ENCODE measurements around the gene DNAAF5. TPM values are rescaled to one million over a fixed set of nuclear protein-coding genes. Genes with fewer than 3 reads are reported as not detected.
A peak's percentile ranks its signal among the peaks of the same experiment; 100 is the strongest.

Gene DNAAF5
- total RNA-seq, 3 donors from 2014 or later = 29.4 to 43.0 (median 30.9) TPM

DNA sequence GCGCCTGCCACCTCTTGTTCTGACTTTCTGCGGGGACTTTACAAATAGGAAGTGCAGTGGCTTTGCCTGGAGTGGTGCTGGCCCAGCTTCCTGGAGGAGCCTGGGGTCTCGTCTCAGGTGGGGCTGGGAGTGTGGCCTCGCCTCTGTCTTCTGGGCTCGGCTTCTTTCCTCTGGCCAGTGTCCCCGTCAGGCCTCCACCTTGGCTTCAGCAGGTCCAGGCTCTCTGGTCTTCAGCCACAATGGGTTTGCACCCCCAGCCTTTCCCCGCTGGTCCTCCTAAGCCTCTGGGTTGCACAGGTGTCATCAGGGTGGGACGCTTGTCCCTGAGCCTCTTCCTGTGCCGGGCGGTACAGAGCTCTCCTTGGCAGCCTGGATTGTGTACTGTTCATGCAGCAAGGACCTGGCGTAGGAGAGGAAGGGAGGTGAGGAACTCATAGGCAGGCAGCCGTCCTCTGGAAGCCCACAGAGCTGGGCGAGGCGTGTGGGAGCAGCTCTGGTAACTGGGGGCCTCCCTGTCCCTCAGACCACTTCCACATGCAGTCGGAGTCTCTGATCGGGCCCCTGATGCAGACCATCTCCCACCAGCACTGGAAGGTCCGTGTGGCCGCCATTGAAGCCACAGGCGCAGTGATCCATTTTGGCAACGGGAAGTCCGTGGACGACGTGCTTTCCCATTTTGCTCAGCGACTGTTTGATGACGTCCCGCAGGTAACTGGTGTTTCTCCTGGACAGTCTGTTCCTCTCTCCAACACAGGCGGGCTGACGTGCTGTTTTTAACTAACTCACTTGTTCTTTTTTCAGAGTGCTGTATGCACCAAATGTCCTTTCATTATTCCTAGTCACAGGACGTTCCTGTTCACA is 2.9 kb downstream of the DNAAF5 start:
- TF ChIP-seq, protein P1, sequence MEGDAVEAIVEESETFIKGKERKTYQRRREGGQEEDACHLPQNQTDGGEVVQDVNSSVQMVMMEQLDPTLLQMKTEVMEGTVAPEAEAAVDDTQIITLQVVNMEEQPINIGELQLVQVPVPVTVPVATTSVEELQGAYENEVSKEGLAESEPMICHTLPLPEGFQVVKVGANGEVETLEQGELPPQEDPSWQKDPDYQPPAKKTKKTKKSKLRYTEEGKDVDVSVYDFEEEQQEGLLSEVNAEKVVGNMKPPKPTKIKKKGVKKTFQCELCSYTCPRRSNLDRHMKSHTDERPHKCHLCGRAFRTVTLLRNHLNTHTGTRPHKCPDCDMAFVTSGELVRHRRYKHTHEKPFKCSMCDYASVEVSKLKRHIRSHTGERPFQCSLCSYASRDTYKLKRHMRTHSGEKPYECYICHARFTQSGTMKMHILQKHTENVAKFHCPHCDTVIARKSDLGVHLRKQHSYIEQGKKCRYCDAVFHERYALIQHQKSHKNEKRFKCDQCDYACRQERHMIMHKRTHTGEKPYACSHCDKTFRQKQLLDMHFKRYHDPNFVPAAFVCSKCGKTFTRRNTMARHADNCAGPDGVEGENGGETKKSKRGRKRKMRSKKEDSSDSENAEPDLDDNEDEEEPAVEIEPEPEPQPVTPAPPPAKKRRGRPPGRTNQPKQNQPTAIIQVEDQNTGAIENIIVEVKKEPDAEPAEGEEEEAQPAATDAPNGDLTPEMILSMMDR (IDR thresholded peaks at IDR 0.05) = no peak
- H3K36me3 ChIP-seq (ENCODE audit: low read depth) = no peaks in the 10 kb centered on the region
- H3K9me3 ChIP-seq = peaks cover 2% of the 10 kb centered on the region
- H3K4me1 ChIP-seq (ENCODE audit: low read depth) = peaks cover 27% of the 10 kb centered on the region
- no peak for ATAC-seq
- intact Hi-C loops (cut with DNase I, micrococcal nuclease) = no loop called here
- H3K4me3 ChIP-seq = no peak overlapping the region
- DNase-seq = no peak

GRCh38 chr7:730501-731439 is 4.3 kb downstream of the DNAAF5 start:
- intact Hi-C loops (cut with DNase I, micrococcal nuclease) = no loop called here
- DNase-seq (peak in 1 of 3 donors; percentile 23), ATAC-seq (no peak)
- TF ChIP-seq, protein P1 (IDR thresholded peaks at IDR 0.05) = no peak
- Histone ChIP-seq H3K36me3 (ENCODE audit: low read depth) (no peaks in the 10 kb centered on the region), H3K4me3 (no peak overlapping the region), H3K4me1 (ENCODE audit: low read depth) (peaks cover 26% of the 10 kb centered on the region), H3K9me3 (peaks cover 5% of the 10 kb centered on the region)

DNA sequence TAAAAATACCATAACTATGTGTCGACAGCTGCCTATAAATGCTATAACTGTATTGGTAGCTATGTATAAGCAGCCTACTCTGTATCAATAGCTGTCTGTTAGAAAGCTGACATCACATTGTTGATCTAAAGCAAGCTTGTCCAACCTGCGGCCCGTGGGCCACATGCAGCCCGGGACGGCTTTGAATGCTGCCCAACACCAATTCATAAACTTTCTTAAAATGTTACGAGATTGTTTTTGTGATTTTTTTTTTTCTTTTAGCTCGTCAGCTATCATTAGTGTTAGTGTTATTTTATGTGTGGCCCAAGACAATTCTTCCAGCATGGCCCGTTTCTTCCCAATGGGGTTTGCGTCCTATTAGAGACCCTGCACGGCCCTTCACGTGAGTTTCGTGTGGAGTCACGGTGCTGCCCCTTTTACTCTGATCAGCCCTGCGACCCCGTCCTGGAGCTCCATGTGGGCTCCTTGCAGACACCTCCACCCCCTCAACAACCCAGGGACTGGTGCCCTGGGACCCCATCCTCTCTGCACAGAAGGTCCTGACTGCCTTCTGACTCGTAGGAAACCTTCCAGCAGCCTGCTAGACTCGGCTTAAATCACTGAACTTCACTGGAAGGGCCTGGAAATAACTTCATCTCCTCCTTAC is 5.1 kb downstream of the DNAAF5 start:
- DNase-seq (peak in 1 of 3 donors; percentile 22), ATAC-seq (no peak)
- peaks cover 5% of the 10 kb centered on the region for H3K9me3 ChIP-seq
- intact Hi-C loops (cut with DNase I, micrococcal nuclease) = no loop called here
- H3K4me3 ChIP-seq = no peak overlapping the region
- H3K4me1 ChIP-seq (ENCODE audit: low read depth) = peaks cover 22% of the 10 kb centered on the region
- TF ChIP-seq, protein P1 (IDR thresholded peaks at IDR 0.05) = no peak
- H3K36me3 ChIP-seq (ENCODE audit: low read depth) = no peaks in the 10 kb centered on the region

DNA sequence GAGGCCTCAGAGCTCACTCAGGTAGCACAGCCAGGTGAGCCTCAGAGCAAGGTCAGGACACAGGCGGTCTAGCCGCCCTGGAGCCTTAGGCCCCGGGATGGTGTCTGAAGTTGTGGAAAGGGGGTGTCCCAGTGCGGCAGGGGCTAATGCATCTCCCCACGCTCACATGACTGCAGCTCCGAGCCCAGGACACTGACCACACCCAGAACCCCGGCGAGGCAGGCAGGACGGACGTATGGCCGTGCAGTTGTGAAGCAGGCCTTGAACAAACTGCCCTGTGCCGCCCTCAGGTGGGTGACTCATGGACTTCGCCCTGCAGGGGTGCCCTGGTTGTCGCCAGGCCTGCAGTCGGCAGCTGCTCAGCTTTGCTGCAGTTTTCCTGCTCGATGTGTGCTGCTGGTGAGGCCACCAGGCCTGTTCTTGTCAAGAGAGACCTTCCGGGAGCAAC is 5.6 kb downstream of the DNAAF5 start:
- H3K4me3 ChIP-seq = no peak overlapping the region
- DNase-seq = peak; percentile 78 to 86 (median 83)
- ATAC-seq = peak; percentile 90

DNA sequence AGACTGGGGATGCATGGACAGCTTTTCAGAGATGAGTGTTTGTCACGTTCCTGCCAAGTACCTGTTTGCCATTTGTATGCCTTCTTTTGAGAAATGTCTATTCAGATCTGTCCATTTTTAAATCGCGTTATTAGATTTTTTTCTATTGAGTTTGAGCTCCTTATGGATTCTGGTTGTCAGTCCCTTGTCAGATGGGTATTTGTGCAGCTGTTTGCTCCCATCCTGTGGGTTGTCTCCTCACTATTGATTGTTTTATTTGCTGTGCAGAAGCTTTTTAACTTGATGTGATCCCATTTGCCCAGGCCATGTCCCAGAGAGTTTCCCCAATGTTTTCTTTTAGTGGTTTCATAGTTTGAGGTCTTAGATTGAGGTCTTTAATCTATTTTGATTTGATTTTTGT is 6.1 kb downstream of the DNAAF5 start:
- TF ChIP-seq, protein P1 (IDR thresholded peaks at IDR 0.05) = no peak
- no peaks in the 10 kb centered on the region for H3K36me3 ChIP-seq (ENCODE audit: low read depth)
- no peak for ATAC-seq

More for the DNA sequence above, 5.6 kb downstream of the DNAAF5 start:
- Histone ChIP-seq H3K4me1 (ENCODE audit: low read depth) (peaks cover 22% of the 10 kb centered on the region), H3K36me3 (ENCODE audit: low read depth) (no peaks in the 10 kb centered on the region), H3K9me3 (peaks cover 5% of the 10 kb centered on the region)
- intact Hi-C loops (cut with DNase I, micrococcal nuclease) = no loop called here
- TF ChIP-seq, protein P1 (IDR thresholded peaks at IDR 0.05) = no peak

More for the DNA sequence above, 6.1 kb downstream of the DNAAF5 start:
- no peak overlapping the region for H3K4me3 ChIP-seq
- intact Hi-C loops (cut with DNase I, micrococcal nuclease) = no loop called here
- peaks cover 22% of the 10 kb centered on the region for H3K4me1 ChIP-seq (ENCODE audit: low read depth)
- peaks cover 5% of the 10 kb centered on the region for H3K9me3 ChIP-seq
- no peak for DNase-seq
